ENCODE measurements around the gene NCKAP5.

GRCh38 chr2:133364636-133365035 is 203.6 kb downstream of the NCKAP5 start:
- TF ChIP-seq CTCF (IDR thresholded peaks at IDR 0.05) = no peak
- TF ChIP-seq POLR2A (IDR thresholded peaks at IDR 0.05) = no peak

Data from ovary (tissue), 3 donors.